Stromal cell of bone marrow (primary cell): ENCODE results near the gene RNF208.

Experiments used
- DNase-seq: peaks from one replicate; pipeline ENCODE4 v3.0.0-alpha.2; 2012; ENCODE audit warnings: low read depth

RNF208 gene

DNA sequence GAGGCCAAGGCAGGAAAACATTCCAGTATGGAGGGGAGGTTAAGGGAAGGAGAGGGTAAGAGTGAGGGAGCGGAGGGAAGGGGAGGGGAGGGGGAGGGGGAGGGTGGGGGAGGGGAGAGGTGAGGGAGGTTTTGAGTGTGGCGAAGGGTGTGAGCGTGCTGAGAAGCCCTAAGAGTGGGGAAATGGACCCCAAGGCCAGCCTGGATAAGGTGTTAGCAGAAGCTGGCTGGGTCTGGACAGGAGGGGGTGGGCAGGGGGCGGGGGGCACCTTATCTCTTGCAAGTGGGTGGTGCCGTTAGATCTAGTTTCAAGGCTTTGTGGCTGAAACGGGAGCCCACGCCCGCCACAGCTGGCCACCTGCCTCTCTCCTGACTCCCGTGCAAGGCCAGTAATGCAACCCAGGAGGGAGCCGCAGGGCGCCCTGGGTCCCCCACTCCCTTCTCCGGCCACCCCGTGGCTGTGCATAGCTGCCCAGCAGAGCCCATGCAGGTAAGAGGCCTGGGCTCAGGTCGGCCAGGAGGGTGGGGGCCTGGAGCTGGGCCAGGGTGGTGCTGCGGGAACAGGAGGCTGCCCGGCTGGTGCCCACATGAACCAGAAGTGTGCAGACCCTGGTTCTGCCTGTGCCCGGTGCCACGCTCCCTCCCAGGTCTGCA, 5.9 kb upstream of the RNF208 start:
- DNase-seq: no peak

DNA sequence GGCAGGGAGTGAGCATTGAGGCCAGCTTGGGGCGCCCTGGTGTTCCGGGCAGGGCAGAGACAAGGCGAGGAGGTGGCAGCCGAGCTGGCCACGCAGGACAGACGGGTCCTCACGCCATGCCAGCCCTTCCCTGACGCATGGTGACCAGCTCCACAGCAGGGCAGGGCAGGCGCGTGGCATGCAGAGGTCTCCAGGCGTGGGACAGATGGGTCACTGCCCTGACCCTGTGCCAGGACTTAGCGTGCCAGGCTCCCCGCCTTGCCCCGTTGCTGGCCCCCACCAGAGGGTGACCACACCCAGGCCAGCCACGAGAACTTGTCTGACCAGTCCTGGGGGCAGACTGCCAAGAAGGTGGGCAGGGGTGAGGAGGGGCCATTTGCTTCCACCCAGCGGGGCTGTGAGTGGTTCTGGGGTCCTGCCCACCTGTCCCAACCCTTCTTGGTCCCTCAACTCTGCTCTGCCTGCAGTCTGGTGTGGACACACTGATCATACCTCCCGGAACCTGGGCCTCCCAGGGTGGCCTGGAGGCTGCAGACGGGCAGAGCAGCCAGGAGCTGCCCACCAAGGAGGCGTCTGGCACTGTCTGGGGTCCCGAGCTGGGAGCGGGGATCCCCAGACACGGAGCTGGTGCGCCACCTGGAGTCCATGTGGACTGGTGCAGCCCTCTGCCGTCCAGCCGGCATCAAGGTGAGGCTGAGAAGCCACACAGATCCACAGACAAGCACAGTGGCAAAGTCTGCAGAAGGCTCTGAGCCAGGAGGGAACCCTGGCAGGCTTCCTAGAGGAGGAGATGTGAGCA, 5.2 kb upstream of the RNF208 start, which contains the start of gene RNF224:
Gene RNF224, plus strand, starts transcription at position 449 of the 799 bp plus-strand sequence. CDS start 834 bp downstream, outside the sequence.
- DNase-seq: no peak

DNA sequence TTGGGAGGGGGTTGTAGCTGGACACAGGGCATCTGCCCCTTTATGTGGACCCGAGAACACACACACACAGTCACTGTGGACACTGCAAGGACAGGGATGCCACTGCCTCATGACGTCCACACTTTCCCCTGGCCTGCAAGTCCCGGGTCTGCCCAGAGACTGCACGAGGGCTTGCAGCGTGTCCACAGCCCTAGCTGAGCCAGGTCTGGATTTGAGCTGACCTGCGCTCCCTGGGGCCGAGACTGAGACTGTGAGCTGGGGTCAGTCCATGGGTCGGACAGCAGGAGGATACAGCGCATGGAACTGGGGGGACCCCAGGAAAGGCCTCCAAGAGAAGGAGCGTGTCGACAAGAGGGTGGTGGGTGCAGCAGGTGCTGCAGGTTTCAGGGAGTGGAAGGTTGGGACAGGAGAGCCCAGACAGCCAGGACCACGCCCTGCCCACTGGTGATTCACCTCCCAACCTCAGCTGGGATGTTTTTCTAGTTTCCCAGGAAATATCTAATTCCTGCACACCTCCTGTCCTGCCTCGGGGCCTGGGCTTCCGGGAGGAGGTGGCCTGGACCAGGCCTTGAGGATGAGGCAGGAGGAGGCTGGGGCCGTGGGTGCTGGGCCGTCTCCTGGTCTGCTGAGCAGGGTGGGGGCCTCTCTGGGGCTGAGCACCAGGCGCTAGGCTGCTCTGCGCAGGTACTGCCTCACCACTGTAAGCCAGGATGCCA, 4.5 kb upstream of the RNF208 start:
- DNase-seq: no peak

DNA sequence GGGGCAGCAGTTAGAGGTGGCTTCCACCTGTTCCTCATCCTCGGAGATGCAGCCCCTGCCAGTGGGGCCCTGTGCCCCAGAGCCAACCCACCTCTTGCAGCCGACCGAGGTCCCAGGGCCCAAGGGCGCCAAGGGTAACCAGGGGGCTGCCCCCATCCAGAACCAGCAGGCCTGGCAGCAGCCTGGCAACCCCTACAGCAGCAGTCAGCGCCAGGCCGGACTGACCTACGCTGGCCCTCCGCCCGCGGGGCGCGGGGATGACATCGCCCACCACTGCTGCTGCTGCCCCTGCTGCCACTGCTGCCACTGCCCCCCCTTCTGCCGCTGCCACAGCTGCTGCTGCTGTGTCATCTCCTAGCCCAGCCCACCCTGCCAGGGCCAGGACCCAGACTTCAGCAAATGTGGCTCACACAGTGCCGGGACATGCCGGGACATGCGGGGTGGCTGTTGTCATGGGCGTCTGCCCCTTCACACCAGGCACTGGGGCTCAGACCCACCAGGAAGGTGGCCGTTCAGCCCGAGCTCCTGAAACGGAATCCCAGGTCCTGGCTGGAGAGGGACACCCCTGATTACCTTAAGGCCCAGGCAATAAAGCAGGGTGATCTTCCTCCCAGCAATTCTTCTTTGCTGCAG, 3.8 kb upstream of the RNF208 start:
- DNase-seq: no peak

DNA sequence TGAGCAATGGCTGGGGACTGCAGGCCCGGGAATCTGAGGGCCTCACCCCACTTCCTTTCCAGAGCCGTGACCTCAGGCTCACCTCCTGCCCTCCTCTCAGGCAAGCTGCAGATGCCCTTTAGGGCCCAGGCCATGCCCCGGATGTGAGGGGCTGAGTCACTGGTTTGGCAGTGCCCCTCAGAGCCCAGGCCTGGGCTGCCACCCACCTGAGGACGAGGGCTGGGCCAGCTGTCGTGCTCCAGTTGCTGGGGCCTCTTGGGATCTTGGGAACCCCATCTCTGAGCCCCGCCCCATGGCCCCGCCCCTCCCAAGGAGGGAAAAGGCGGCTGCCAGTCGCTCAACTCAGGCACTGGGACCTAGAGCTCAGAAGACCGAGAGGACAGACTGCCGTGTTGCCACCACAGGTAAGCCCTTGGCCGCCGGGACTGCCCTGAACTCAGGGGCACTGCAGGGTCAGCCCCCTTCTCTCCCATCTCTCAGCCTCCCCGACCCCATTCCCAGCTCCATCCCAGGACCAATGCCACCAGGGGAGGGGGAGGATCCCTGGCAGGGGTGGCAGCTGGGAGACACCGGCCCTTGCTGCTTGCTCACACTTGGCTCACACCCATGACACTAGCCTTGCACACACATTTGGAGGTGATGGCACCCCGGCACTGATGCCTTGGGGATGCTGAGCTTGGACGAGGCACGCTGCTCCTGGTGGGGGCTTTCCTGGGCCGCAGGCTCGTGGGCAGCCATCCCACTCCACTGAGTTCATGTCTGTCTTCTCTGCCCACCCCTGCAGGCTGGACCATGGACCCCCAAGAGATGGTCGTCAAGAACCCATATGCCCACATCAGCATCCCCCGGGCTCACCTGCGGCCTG, 3.0 kb upstream of the RNF208 start, which contains the start of gene CYSRT1:
Gene CYSRT1, plus strand, starts transcription at position 345 of the 865 bp plus-strand sequence. Its CDS starts 448 bp downstream, at position 793.
- no peak for DNase-seq

DNA sequence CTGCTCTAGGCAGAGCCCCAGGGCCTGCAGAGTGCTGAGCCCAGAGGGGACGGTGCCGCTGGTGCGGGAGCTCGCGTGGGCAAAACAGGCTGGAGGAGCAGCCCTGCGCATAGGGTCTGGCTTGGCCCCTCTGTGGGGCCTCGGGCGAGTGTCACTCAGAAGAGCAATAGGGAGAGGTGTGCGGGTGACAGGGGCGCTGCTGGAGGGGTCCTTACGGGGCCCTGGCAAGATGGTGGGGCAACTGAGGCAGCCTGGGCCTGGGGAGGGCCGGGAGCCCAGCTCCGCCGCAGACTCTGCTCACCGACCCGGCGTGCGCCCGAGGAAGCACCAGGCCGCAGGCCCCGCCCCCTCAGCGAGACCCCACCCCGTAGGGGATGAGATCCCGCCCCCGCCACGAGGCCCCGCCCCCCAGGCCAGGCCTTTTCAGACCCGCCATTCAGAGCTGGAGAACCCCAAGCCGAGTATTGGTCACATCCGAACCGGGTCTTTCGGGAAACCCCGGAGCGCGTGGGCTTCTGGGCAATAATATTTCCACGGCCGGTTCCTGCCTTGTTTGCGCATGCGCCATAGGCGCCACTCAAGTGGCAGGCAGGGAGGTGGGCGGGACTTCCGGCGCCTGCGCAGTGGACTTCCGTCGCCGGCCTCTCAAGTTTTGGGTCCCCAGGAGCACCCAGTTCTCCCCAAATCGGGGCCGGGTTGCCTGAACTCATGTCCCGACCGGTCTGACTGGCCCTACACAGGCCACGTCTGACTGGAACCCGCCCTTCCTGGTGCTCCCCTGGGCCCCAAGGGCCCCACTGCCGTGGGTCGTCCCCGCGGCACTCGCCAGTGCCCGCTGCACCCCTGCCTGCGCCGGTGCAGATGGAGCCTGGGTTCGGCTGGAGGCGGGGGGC, 1.3 kb upstream of the RNF208 start:
- DNase-seq: peak; percentile 97

DNA sequence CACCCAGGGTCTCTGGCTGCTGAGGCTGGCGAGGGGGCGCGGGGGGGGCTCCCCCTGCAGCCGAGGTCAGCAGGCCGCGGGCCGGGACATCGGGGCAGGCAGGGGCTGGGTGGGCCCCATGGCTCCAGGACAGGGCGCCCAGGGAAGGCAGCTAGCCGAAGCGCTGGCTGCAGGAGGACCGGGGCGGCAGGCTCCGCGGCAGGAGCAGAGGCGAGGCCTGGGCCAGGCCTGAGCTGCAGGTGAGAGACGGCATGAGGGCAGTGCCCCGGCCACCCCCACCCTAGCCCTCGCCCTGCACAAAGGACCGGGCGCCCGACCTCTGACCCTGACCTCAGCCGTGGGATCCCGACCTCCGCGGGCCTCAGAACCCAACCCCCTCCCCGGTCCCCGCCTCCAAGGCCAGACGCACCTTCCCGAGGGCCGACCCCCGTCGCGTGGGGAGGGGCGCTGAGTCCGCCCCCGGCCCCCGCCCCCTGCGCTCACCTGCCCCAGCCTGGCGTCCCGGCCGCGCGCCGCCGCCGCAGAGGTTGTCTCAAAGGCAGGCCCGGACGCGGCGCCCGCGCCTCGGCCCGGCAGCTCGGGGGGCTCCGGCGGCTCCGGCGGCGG, 431 bp downstream of the RNF208 start:
- DNase-seq: no peak

DNA sequence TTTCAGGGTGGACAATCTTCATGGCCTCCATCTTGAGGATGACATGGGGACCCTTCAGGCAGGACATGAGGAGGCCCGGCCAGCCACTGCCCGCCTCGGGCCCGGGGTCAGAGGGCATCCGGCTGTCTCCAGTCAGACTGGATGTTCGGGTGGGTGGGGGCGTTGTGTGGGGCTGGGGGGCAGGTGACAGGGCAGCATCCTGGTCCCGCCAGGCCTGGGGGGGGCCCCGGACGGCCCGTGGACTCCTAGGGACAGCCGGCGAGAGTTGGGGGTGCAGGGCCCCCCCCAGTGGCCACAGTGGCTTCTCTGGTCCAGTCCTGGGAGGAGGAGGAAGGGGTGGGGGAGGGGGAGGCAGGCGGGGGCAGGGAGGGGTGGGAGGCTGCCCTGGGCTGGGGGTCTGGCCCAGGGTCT, 940 bp downstream of the RNF208 start:
- DNase-seq: no peak

DNA sequence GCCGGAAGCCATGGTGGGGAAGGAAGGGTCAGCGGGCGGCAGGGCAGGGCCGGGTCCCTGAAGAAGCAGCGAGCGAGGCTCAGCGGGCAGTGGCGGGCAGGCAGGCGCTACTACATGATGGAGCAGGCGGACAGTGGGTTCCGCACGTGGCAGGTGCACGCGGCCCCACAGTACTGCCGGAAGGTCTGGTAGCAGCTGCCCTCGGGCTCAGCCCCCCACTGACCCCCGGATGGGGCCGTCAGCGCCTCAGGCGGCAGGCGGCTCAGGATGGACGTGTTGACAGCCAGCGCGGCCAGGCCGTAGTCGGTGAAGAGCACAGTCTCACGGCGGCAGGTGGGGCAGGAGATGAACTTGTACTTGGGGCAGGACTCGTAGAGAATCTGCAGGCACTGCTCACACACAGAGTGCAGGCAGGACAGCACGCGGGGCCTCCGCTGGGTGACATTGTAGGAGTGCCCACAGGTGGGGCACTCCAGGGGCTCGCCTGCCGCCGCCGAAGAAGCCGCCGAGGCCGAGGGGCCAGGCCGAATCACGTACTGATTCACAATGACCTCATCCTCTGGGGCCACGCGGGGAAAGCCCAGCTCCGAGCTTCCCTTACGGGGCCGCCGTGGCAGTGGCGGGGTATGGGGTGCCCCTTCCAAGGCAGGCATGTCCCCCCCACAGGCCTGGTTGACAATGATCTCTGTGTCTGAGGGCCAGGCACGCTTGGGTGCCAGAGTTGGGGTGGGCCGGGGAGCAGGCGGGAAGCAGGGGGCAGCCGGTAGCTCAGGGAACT, 1.5 kb downstream of the RNF208 start:
- no peak for DNase-seq

DNA sequence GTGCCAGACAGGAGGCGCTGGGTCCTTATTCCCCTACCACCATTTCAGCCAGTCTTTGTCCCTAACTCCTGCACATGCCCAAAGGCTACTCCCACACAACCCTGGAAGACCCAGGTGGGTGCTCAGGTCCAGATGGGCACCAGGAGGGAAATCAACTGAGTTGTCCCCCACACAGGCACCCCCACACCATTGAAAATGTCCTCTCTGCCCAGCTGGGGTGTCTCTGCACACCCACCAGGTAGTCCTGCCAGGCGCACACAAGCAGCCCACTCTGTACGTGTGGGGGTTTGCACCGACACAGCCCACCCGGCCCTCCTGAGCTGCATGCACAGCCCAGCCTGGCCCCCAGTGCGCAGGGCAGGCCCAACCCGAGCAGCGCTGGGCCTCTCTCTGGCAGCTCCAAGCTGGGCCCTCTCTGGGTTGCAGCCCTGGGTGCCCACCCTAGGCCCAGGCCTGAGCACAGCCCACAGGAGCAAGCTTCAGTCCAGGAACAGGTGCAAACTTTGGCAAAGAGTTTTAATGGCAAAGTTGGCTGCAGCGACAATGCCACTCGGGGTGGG, 2.2 kb downstream of the RNF208 start:
- DNase-seq: no peak

DNA sequence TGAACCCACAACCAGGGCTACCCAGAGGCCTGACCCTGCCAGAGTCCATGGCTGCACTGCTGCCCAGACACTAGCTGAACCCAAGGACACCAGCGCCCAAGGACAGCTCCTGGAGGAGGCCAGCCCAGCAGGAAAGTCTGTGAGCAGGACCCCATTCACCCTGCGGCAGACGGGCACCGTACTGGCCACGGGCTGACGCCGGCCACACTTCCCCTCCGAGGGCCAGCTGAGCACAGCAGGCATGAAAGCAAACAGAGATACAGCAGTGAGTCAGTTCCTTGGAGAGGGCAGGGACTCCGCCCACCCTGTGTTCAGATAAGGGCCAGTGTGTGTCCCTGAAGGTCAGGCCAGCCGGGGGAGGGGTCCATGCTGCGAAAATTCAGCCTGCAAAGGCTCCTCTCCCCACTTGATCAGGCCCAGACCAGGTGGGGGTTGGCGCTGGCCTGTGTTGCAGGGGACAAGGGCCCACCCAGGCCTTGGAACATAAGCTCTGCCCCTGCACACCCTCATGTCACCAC, 3.2 kb downstream of the RNF208 start:
- no peak for DNase-seq

DNA sequence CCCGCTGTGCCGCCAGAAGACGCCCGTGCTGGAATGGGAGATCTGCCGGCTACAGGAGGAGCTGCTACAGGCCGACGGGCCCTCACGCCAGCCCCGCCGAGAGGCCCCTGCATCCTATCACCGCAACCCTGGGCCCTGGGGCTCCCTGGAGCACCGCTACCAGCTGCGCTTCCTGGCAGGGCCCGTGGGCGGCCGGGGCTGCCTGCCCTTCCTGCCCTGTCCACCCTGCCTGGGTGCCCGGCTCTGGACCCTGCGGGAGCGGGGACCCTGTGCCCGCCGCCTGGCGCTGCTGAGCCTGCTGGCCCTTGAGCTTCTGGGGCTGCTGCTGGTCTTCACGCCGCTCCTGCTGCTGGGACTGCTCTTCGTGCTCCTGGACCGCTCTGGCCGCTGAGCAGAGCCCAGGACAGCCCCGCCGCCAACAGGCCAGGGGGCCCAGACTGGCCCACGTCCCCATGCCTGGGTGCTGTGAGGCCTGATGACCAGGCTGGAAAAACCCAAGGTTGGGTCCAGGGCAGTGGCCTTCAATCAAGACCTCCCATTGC, 3.8 kb downstream of the RNF208 start:
- no peak for DNase-seq

DNA sequence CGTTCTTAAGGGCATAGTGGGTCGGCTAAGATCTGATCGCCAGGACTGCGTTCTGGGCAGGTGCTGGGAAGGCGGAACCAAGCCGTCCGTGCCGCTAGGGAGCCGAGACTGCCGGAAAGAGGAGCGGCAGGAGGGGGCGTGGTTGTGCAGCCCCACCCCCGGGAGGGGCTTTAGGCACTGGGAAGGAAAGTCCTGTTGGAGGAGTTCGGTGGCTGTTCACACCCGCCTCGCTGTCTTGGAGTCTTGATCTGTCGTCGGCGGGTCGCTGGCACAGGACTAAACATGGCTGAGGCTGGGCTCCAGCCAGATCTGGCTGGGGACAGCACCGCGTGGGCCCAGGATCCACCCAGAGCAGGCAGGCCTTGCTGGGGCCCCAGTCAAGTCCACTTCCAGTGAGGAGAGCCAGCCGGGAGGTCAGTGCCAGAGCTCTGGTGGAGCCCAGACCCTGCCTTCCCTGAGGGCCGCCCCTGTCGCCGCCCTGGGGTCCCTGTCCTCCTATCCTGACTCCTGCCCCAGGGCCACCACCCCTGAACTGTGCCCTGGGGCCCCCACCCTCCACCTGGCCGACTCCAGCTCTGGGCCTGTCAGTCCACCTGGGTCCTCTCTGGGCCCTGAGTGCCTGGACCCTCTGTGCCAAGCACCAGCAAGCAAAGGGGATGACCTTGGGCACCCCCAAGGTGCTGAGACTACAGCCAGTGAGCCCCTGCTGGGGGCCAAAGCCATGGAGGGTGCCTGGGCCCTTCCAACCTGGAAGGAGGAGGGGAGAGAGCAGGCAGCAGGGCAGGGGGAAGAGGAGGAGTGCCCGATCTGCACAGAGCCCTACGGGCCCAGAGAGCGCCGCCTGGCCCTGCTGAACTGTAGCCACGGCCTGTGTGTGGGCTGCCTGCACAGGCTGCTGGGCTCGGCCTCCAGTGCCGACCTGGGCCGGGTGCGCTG, 4.5 kb downstream of the RNF208 start:
- no peak for DNase-seq

DNA sequence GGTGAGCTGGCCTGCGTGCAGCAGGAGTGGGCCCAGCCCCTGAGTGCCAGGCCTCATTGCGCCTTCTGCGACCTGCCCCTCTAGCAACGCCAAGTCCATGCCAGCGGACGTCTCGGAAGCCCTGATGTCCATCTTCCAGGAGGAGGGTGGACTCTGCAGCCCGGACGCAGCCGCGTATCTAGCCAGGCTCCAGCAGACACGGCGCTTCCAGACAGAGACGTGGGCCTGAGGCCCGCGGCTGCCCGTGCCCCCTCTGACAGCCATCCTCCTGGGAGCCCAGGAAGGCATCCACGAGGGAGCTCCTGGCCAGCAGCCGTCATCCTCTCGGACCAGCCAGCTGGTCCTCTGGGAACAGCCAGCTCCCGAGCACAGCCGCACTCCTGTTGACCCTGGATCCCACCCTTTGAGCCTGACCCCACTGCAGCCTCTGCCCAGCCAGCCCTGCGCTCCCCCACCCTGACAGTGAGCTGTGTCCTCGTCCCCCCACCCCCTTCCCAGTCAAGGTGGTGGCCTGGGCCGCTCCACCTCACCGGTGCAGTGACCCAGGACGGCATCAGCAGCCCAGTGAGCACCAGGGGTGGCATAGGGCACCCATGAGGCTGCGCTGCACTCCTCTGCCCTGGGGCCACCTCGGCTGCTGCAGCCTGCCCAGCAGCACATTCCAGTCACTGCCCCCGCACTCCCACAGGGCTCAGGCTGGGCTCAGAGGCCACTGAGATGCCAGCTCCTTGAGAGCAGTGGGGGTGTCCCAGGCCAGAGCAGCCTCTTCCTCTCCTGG, 5.7 kb downstream of the RNF208 start:
- DNase-seq: no peak

DNA sequence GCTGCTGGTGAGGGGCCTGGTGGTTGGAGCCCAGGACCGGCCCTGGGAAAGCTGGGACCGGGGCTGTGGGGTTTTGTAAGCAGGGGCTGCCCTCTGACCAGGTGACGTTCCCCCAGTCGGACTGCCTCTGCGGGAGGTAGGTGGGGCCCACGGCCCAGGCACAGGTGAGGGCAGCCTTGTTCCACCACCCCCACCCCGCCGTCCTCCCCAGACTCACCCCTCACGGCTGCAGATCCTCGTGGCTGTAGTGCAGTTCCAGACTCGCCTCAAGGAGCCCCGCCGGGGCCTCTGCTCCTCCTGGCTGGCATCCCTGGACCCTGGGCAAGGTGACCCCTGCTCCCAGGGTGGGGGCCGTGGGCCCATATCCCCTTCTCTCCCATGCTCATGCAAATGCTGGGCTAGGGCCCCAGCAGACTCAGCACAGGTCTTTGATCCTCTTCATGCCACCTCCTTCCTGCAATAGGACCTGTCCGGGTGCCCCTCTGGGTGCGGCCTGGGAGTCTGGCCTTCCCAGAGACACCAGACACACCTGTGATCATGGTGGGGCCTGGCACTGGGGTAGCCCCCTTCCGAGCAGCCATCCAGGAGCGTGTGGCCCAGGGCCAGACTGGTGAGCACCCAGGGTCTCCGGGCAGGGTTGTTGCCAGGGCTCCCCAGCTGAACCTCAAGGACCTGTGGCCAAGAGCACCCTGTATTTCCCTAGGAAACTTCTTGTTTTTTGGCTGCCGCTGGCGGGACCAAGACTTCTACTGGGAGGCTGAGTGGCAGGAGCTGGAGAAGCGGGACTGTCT, 6.6 kb downstream of the RNF208 start:
- no peak for DNase-seq
